ENCODE measurements around the gene RPP14.

The RPP14 gene

DNA sequence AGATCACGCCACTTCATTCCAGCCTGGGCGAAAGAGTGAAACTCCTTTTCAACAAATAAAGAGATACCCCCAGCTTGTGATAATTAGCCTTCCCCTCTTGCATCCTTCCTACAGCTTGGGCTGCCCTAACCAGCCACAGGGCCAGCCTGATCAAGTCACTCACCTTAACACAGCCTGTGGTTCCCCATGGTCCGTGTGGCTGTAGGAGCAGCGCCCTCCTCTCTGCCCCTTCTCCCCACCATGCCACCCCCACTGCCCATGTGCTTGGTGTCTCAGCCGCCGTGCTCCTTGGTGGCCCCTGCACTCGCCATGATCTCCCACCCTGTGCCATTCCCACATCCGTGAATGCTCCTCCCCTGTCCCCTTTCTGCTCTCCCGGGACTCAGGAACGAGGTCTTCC lies 13.2 kb upstream of the RPP14 start:
- Histone ChIP-seq H3K4me3 (ENCODE audit: low read length) (no peak overlapping the region), H3K9me2 (replicated peaks; ENCODE audit: control insufficient read depth, low read length) (no peaks in the 10 kb centered on the region), H3K9me3 (ENCODE audit: control insufficient read depth, insufficient read depth, low read length) (no peaks in the 10 kb centered on the region), H3F3A (ENCODE audit: control insufficient read depth, insufficient read depth) (no peaks in the 10 kb centered on the region), H3K4me1 (ENCODE audit: control insufficient read depth, low read length) (peaks cover 4% of the 10 kb centered on the region; the same call in 1 of the 2 replicates), H3K27me3 (ENCODE audit: control insufficient read depth, low read length) (no peaks in the 10 kb centered on the region), H3K4me2 (ENCODE audit: low read length) (no peak overlapping the region), H3K36me3 (ENCODE audit: control insufficient read depth, low read length) (no peaks in the 10 kb centered on the region), H4K20me1 (ENCODE audit: control insufficient read depth, insufficient read depth, low read depth, low read length) (no peaks in the 10 kb centered on the region), H3K79me2 (ENCODE audit: control insufficient read depth, low read length) (no peaks in the 10 kb centered on the region), H3K27ac (ENCODE audit: low read depth, low read length) (no peak overlapping the region)
- TF ChIP-seq EZH2phosphoT487 (IDR thresholded peaks at IDR 0.05; ENCODE audit: borderline replicate concordance, low read length): no peak

DNA sequence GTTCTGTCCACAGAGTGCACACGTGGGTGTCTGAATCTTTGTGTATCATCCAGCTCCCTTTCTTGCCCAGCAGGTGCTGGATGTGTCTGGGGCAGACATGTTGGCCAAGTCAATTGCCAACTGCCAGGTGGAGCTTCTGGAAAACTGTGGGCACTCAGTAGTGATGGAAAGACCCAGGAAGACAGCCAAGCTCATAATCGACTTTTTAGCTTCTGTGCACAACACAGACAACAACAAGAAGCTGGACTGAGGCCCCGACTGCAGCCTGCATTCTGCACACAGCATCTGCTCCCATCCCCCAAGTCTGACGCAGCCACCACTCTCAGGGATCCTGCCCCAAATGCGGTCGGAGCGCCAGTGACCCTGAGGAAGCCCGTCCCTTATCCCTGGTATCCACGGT lies 12.5 kb upstream of the RPP14 start:
- no peaks in the 10 kb centered on the region for H3K79me2 ChIP-seq (ENCODE audit: control insufficient read depth, low read length)
- H3K4me3 ChIP-seq (ENCODE audit: low read length): no peak overlapping the region
- no peaks in the 10 kb centered on the region for H3K36me3 ChIP-seq (ENCODE audit: control insufficient read depth, low read length)
- no peak overlapping the region for H3K27ac ChIP-seq (ENCODE audit: low read depth, low read length)
- no peaks in the 10 kb centered on the region for H3K9me3 ChIP-seq (ENCODE audit: control insufficient read depth, insufficient read depth, low read length)
- TF ChIP-seq CTCF (IDR thresholded peaks at IDR 0.05; ENCODE audit: low read depth, low read length, poor library complexity, severe bottlenecking): no peak
- no peak for TF ChIP-seq EZH2phosphoT487 (IDR thresholded peaks at IDR 0.05; ENCODE audit: borderline replicate concordance, low read length)
- no peak overlapping the region for H3K4me2 ChIP-seq (ENCODE audit: low read length)
- H3F3A ChIP-seq (ENCODE audit: control insufficient read depth, insufficient read depth): no peaks in the 10 kb centered on the region
- no peaks in the 10 kb centered on the region for H3K27me3 ChIP-seq (ENCODE audit: control insufficient read depth, low read length)
- no peaks in the 10 kb centered on the region for H3K9me2 ChIP-seq (replicated peaks; ENCODE audit: control insufficient read depth, low read length)
- peaks cover 4% of the 10 kb centered on the region; the same call in 1 of the 2 replicates for H3K4me1 ChIP-seq (ENCODE audit: control insufficient read depth, low read length)
- no peaks in the 10 kb centered on the region for H4K20me1 ChIP-seq (ENCODE audit: control insufficient read depth, insufficient read depth, low read depth, low read length)

DNA sequence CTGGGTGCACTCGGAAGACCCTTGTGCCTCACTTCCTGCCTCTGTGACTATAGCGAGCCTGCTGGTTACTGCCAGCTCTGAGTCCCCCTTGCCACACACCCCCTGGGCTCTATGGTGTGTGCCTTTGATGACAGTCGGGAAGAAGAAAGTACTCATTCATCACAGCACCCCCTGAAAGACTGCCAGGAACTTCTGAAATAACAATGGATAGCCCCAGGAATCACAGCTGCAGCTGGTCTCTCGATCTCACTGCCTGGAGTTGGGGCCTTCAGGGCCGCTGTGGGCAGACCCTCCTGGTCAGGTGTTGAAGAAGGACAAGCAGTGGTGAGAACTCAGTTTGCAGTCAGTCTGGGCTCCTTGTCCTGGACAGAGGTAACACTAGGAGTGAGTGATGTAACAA lies 9.8 kb upstream of the RPP14 start:
- TF ChIP-seq CTCF (IDR thresholded peaks at IDR 0.05; ENCODE audit: low read depth, low read length, poor library complexity, severe bottlenecking) (no peak), EZH2phosphoT487 (IDR thresholded peaks at IDR 0.05; ENCODE audit: borderline replicate concordance, low read length) (no peak)
- no peak overlapping the region for H3K4me3 ChIP-seq (ENCODE audit: low read length)
- H3K27ac ChIP-seq (ENCODE audit: low read depth, low read length): no peak overlapping the region
- no peaks in the 10 kb centered on the region for H4K20me1 ChIP-seq (ENCODE audit: control insufficient read depth, insufficient read depth, low read depth, low read length)
- no peaks in the 10 kb centered on the region for H3K79me2 ChIP-seq (ENCODE audit: control insufficient read depth, low read length)
- H3K4me1 ChIP-seq (ENCODE audit: control insufficient read depth, low read length): peaks cover 4% of the 10 kb centered on the region; the same call in 1 of the 2 replicates
- peaks cover 9% of the 10 kb centered on the region for H3K27me3 ChIP-seq (ENCODE audit: control insufficient read depth, low read length)
- no peaks in the 10 kb centered on the region for H3K36me3 ChIP-seq (ENCODE audit: control insufficient read depth, low read length)
- H3K9me3 ChIP-seq (ENCODE audit: control insufficient read depth, insufficient read depth, low read length): no peaks in the 10 kb centered on the region
- H3F3A ChIP-seq (ENCODE audit: control insufficient read depth, insufficient read depth): no peaks in the 10 kb centered on the region
- H3K9me2 ChIP-seq (replicated peaks; ENCODE audit: control insufficient read depth, low read length): no peaks in the 10 kb centered on the region
- H3K4me2 ChIP-seq (ENCODE audit: low read length): no peak overlapping the region

DNA sequence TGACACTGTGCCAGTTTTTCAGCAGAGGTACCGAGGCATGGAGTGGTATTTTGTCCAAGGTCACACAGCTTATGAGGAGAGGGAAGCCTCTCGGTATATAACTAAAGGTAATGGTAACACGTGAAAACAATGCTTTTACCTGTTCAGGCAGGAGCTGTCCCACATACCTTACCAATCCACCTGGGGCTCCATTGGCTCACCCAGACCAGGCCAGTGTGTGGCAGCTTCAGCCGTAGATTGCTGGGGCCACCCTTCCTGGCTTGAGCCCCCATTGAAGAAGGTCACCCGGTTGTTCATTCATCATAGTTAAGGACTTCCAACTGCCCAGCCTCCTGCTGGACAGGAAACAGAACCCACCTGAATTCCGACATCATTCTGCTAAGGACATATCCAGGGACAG lies 9.2 kb upstream of the RPP14 start:
- H3K4me1 ChIP-seq (ENCODE audit: control insufficient read depth, low read length): no peaks in the 10 kb centered on the region
- no peaks in the 10 kb centered on the region for H3K36me3 ChIP-seq (ENCODE audit: control insufficient read depth, low read length)
- no peak overlapping the region for H3K27ac ChIP-seq (ENCODE audit: low read depth, low read length)
- no peaks in the 10 kb centered on the region for H3K79me2 ChIP-seq (ENCODE audit: control insufficient read depth, low read length)
- no peaks in the 10 kb centered on the region for H3K9me2 ChIP-seq (replicated peaks; ENCODE audit: control insufficient read depth, low read length)
- H3K9me3 ChIP-seq (ENCODE audit: control insufficient read depth, insufficient read depth, low read length): no peaks in the 10 kb centered on the region; the same call in 1 of the 2 replicates
- H3K27me3 ChIP-seq (ENCODE audit: control insufficient read depth, low read length): peaks cover 15% of the 10 kb centered on the region
- no peak overlapping the region for H3K4me3 ChIP-seq (ENCODE audit: low read length)
- no peak overlapping the region for H3K4me2 ChIP-seq (ENCODE audit: low read length)
- no peaks in the 10 kb centered on the region for H4K20me1 ChIP-seq (ENCODE audit: control insufficient read depth, insufficient read depth, low read depth, low read length)
- TF ChIP-seq CTCF (IDR thresholded peaks at IDR 0.05; ENCODE audit: low read depth, low read length, poor library complexity, severe bottlenecking): no peak
- no peak for TF ChIP-seq EZH2phosphoT487 (IDR thresholded peaks at IDR 0.05; ENCODE audit: borderline replicate concordance, low read length)
- no peaks in the 10 kb centered on the region for H3F3A ChIP-seq (ENCODE audit: control insufficient read depth, insufficient read depth)

Measured in DOHH2 (cell line).